ENCODE data around the gene NRG3.
"Not testable (repeated sequence)": the region's sequence is repeated elsewhere in the genome, so short reads cannot be mapped to it uniquely, and the experiment has no call there.

The NRG3 gene

GRCh38 chr10:82943142-82943541 lies 1068.1 kb downstream of the NRG3 start:
- DNase-seq, result no peak

- DNase-seq, result no peak
Observed at GRCh38 chr10:82949816-82950575, 1075.0 kb downstream of the NRG3 start.

- no peak for DNase-seq
Observed at GRCh38 chr10:82953331-82953730, 1078.3 kb downstream of the NRG3 start.

GRCh38 chr10:82953909-82954308 lies 1078.9 kb downstream of the NRG3 start:
- no peak for DNase-seq

- not testable (repeated sequence) for DNase-seq
Observed at GRCh38 chr10:82960421-82961060, 1085.5 kb downstream of the NRG3 start.

- DNase-seq, result no peak
Observed at GRCh38 chr10:82961864-82962263, 1086.9 kb downstream of the NRG3 start.

- no peak for DNase-seq
Observed at GRCh38 chr10:82966130-82966529, 1091.1 kb downstream of the NRG3 start.

GRCh38 chr10:82968533-82968932 lies 1093.5 kb downstream of the NRG3 start:
- DNase-seq, result no peak

- no peak for DNase-seq
Observed at GRCh38 chr10:82969405-82969804, 1094.4 kb downstream of the NRG3 start.

GRCh38 chr10:82980321-82980720 lies 1105.3 kb downstream of the NRG3 start:
- no peak for DNase-seq

GRCh38 chr10:82981137-82981723 lies 1106.2 kb downstream of the NRG3 start:
- DNase-seq, result no peak

- DNase-seq, result no peak
Observed at GRCh38 chr10:82982110-82982608, 1107.2 kb downstream of the NRG3 start.

GRCh38 chr10:82986216-82986615 lies 1111.2 kb downstream of the NRG3 start:
- DNase-seq, result no peak

- not testable (repeated sequence) for DNase-seq
Observed at GRCh38 chr10:83006479-83006878, 1131.5 kb downstream of the NRG3 start.

- DNase-seq, result no peak
Observed at GRCh38 chr10:83007510-83007909, 1132.5 kb downstream of the NRG3 start.

GRCh38 chr10:83012866-83013265 lies 1137.9 kb downstream of the NRG3 start:
- DNase-seq, result no peak

- DNase-seq, result no peak
Observed at GRCh38 chr10:83017076-83017867, 1142.3 kb downstream of the NRG3 start.

- no peak for DNase-seq
Observed at GRCh38 chr10:83023662-83024061, 1148.7 kb downstream of the NRG3 start.
